Lung (tissue), 12 donors: Measurements from ENCODE around the gene SLC30A3. TPM values are rescaled to one million over a fixed set of nuclear protein-coding genes. Genes with fewer than 3 reads are reported as not detected.
A peak's percentile ranks its signal among the peaks of the same experiment; 100 is the strongest.

Experiments used
- ATAC-seq: fragments of 200-7000 bp; cut with Tn5 transposase; one replicate; pipeline ENCODE4 v1.9.1; 2020; ENCODE audit warnings: moderate number of reproducible peaks; ENCODE audit not compliant: insufficient read depth, low FRiP score
- DNase-seq, 3 donors: peaks; one replicate each; pipeline ENCODE4 v3.0.0-alpha.2; 2013 to 2017
- H3K27ac ChIP-seq, 2 donors: one replicate each; pipeline ENCODE4 v1.5.1; 2013; ENCODE audit warnings: mild to moderate bottlenecking in 2 of 2, moderate library complexity in 2 of 2, control low read depth in 1 of 2, inconsistent platforms in 1 of 2, low read depth in 1 of 2, low read length in 1 of 2
- H3K27me3 ChIP-seq, 3 donors: one replicate each; pipeline ENCODE4 v1.5.1; 2013; ENCODE audit warnings: low read length in 2 of 3; ENCODE audit not compliant: control insufficient read depth in 3 of 3, insufficient read depth in 3 of 3
- H3K36me3 ChIP-seq, 4 donors: one replicate each; pipeline ENCODE4 v1.5.1; 2013; ENCODE audit warnings: low read length in 4 of 4, mild to moderate bottlenecking in 1 of 4, moderate library complexity in 1 of 4; ENCODE audit not compliant: control insufficient read depth in 4 of 4, insufficient read depth in 4 of 4
- H3K4me1 ChIP-seq, 5 donors: one replicate each; pipeline ENCODE4 v1.5.1; 2013; ENCODE audit warnings: low read length in 5 of 5, mild to moderate bottlenecking in 2 of 5, moderate library complexity in 1 of 5; ENCODE audit not compliant: control insufficient read depth in 5 of 5, insufficient read depth in 5 of 5
- H3K4me3 ChIP-seq: one replicate; pipeline ENCODE4 v1.5.1; 2013; ENCODE audit warnings: mild to moderate bottlenecking, control low read depth, moderate library complexity
- H3K9ac ChIP-seq, 2 donors: one replicate each; pipeline ENCODE4 v1.5.1; 2013; ENCODE audit warnings: low read length in 2 of 2, control low read depth in 1 of 2; ENCODE audit not compliant: insufficient read depth in 1 of 2
- H3K9me3 ChIP-seq, 4 donors: one replicate each; pipeline ENCODE4 v1.5.1; 2013; ENCODE audit warnings: low read length in 3 of 4, mild to moderate bottlenecking in 1 of 4, moderate library complexity in 1 of 4; ENCODE audit not compliant: control insufficient read depth in 4 of 4, insufficient read depth in 3 of 4
- WGBS, 2 donors: extraction: QIAGEN DNeasy Blood & Tissue Kit; methylation state at CpG; one replicate each; pipeline ENCODE4 v1.1.7; 2013; 5-methylcytosine and 5-hydroxymethylcytosine counted together
- polyA plus RNA-seq, 2 donors: library from polyadenylated mRNA; stranded (reverse); fragments of 200-250 nt; gene quantifications; one replicate each; pipeline ENCODE4 v1.2.1, GENCODE V29; 2013
- total RNA-seq, 2 donors: library from RNA; depleted of rRNA in 1 of 2; stranded (reverse); fragments of >200 nt in 1 of 2; gene quantifications; one replicate each; pipeline ENCODE4 v1.2.1, GENCODE V29; 2014 to 2021
- TF ChIP-seq, protein P1 (sequence below): IDR thresholded peaks from 2 replicates; pipeline ENCODE4 v1.5.1; 2012; ENCODE audit warnings: mild to moderate bottlenecking; ENCODE audit errors: control extremely low read depth, extremely low read depth
- donor health status: control.
- donor health status: control.
- donor health status: Bipolar disorder and iron deficiency.
- donor health status: healthy.
- donor health status: DM: yes; HTN: yes; CAD: no.

Gene SLC30A3
- total and polyA plus RNA-seq, 4 donors, result 0.11 to 0.77 (median 0.34) TPM

DNA sequence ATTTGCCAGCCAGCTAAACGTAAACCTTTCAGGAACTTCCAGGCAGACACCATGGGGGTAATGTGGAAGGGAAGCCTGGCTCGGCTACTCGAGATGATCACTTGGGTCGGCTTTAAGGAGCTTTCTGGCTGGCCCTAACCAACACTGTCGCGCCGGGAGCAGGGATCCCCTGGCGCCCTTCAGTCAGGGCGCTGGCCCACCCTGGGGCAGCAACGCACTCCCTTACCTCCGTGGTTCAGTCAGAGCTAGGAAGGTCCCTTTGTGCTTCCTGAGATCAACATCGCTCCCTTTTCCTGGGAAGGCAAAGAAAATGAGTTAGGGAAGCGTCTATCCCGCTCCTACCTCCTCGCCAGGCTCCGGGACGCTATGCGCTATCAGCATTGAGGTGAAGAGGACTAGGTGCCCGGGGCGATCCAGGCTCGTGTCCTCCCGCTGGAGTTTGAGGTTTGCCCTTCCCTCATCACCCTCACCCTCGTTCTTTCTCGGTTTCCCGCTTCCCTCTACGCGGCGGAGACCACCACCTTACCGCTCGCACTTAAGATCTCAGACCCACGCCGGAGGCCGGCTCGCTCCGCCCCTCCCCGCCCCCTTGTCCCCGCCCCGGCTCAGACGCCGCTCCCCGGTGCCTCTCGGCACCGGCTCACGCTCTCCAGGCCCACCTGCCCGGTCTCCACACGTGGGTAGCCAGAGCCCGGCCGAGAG, 51.5 kb downstream of the SLC30A3 start:
- TF ChIP-seq, protein P1, sequence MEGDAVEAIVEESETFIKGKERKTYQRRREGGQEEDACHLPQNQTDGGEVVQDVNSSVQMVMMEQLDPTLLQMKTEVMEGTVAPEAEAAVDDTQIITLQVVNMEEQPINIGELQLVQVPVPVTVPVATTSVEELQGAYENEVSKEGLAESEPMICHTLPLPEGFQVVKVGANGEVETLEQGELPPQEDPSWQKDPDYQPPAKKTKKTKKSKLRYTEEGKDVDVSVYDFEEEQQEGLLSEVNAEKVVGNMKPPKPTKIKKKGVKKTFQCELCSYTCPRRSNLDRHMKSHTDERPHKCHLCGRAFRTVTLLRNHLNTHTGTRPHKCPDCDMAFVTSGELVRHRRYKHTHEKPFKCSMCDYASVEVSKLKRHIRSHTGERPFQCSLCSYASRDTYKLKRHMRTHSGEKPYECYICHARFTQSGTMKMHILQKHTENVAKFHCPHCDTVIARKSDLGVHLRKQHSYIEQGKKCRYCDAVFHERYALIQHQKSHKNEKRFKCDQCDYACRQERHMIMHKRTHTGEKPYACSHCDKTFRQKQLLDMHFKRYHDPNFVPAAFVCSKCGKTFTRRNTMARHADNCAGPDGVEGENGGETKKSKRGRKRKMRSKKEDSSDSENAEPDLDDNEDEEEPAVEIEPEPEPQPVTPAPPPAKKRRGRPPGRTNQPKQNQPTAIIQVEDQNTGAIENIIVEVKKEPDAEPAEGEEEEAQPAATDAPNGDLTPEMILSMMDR, result no peak
- Histone ChIP-seq H3K9ac (peak overlapping the region; percentile 43 to 82), H3K4me1 (peaks cover 0 to 14% (median 2%) of the 10 kb centered on the region in 5 donors), H3K9me3 (no peaks in the 10 kb centered on the region), H3K4me3 (peak overlapping the region; percentile 74), H3K27me3 (no peaks in the 10 kb centered on the region), H3K27ac (peak overlapping the region; percentile 24 to 68), H3K36me3 (peaks cover 3 to 26% (median 10%) of the 10 kb centered on the region in 4 donors)
- no peak for ATAC-seq
- 4% methylated on average over 48 of the region's 48 CpGs for WGBS, 2 donors
- DNase-seq, result no peak

GRCh38 chr2:27209621-27210401, 53.0 kb downstream of the SLC30A3 start:
- H3K9me3 ChIP-seq, result no peaks in the 10 kb centered on the region
- peaks cover 3 to 35% (median 16%) of the 10 kb centered on the region in 4 donors for H3K36me3 ChIP-seq
- H3K4me1 ChIP-seq, result peaks cover 0 to 14% (median 2%) of the 10 kb centered on the region in 5 donors
- H3K27ac ChIP-seq, result no peak overlapping the region
- no peak overlapping the region for H3K9ac ChIP-seq
- DNase-seq (no peak), ATAC-seq (no peak)
- TF ChIP-seq, protein P1, result no peak
- 78 to 90% methylated on average over 6 of the region's 6 CpGs for WGBS, 2 donors
- no peak overlapping the region for H3K4me3 ChIP-seq
- H3K27me3 ChIP-seq, result no peaks in the 10 kb centered on the region

- TF ChIP-seq, protein P1, result no peak
- no peaks in the 10 kb centered on the region for H3K9me3 ChIP-seq
- no peak overlapping the region for H3K9ac ChIP-seq
- no peak for ATAC-seq
- H3K4me3 ChIP-seq, result no peak overlapping the region
- WGBS, 2 donors, result 91 to 94% methylated on average over 4 of the region's 4 CpGs
- H3K4me1 ChIP-seq, result peaks cover 0 to 12% (median 2%) of the 10 kb centered on the region in 5 donors
- H3K27ac ChIP-seq, result no peak overlapping the region
- no peak for DNase-seq
- no peaks in the 10 kb centered on the region for H3K27me3 ChIP-seq
- H3K36me3 ChIP-seq, result peaks cover 3 to 47% (median 22%) of the 10 kb centered on the region in 4 donors
These were observed 54.3 kb downstream of the SLC30A3 start for GRCh38 chr2:27208486-27209050.
